RPMI7951 (cell line): Measurements from ENCODE around the gene RPAP3. TPM values are rescaled to one million over a fixed set of nuclear protein-coding genes. Genes with fewer than 3 reads are reported as not detected.
"Not testable (repeated sequence)": the region's sequence is repeated elsewhere in the genome, so short reads cannot be mapped to it uniquely, and the experiment has no call there.

Source experiments
- DNase-seq: peaks from one replicate; pipeline ENCODE4 v3.0.0-alpha.2; 2012; ENCODE audit warnings: low read depth
- total RNA-seq: library from RNA; depleted of rRNA; stranded (reverse); fragments of >200 nt; shearing (Covaris generic); gene quantifications from 2 replicates; pipeline ENCODE4 v1.2.3, GENCODE V29; 2014

Gene RPAP3
- total RNA-seq, 1 experiment from 2014 or later = 24.6 TPM

- DNase-seq = peak; percentile 26
These were observed 19.1 kb downstream of the RPAP3 start for GRCh38 chr12:47686645-47687240.

- no peak for DNase-seq
These were observed 26.0 kb downstream of the RPAP3 start for GRCh38 chr12:47679785-47680184.

GRCh38 chr12:47672068-47672467, 33.8 kb downstream of the RPAP3 start:
- DNase-seq = no peak

- not testable (repeated sequence) for DNase-seq
These were observed 37.9 kb downstream of the RPAP3 start for GRCh38 chr12:47667935-47668334.

DNA sequence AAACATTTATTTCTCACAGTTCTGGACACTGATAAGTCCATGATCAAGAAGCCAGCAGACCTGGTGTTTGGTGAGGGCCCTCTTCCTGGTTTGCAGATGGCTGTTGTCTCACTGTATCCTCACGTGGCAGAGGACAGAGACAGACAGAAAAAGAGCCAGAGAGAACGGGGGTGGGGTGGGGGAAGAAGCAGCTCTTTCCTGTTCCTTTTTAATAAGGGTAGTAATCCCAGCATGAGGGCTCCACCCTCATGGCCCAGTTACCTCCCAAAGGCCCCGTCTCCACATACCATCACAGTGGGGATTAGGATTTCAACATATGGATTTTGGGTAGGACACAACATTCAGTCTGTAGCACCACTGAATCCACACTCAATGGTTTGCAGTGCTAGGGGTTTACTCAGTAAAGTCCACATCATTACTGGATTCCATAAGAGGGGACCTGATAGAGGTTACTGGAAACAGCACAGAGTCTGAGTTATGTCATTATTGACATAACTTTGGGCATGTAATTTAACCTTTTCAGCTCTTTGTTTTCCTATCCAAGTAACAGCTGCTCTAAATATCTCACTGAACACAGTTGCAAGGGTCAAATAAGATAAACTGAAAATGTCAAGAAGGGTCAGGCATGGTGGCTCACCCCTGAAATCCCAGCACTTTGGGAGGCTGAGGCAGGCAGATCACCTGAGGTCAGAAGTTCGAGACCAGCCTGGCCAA, 53.2 kb downstream of the RPAP3 start:
- no peak for DNase-seq

- DNase-seq = peak; percentile 71
These were observed 54.2 kb downstream of the RPAP3 start for GRCh38 chr12:47651368-47652254.

GRCh38 chr12:47650469-47650868, 55.4 kb downstream of the RPAP3 start:
- no peak for DNase-seq

DNA sequence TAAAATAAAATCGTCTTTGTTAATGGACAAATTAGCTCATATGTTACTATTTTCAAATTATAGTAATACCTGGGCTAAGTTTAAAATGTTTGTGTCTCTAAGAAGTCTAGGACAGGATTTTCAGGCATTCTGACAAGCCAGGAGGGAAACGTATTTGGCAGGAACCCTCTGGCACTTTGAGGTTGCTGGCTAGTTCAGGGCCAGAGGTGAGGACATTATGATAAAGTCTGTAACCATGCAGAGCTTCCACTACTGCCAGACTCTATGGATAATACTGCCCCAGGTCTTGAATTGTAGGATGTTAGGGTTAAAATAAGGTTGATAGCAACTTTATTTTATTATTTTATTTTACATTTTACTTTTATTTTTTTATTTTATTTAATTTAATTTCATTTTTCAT, 56.4 kb downstream of the RPAP3 start:
- DNase-seq = no peak

GRCh38 chr12:47648056-47648579, 57.7 kb downstream of the RPAP3 start:
- DNase-seq = no peak

GRCh38 chr12:47642310-47642709, 63.5 kb downstream of the RPAP3 start:
- DNase-seq = not testable (repeated sequence)

DNA sequence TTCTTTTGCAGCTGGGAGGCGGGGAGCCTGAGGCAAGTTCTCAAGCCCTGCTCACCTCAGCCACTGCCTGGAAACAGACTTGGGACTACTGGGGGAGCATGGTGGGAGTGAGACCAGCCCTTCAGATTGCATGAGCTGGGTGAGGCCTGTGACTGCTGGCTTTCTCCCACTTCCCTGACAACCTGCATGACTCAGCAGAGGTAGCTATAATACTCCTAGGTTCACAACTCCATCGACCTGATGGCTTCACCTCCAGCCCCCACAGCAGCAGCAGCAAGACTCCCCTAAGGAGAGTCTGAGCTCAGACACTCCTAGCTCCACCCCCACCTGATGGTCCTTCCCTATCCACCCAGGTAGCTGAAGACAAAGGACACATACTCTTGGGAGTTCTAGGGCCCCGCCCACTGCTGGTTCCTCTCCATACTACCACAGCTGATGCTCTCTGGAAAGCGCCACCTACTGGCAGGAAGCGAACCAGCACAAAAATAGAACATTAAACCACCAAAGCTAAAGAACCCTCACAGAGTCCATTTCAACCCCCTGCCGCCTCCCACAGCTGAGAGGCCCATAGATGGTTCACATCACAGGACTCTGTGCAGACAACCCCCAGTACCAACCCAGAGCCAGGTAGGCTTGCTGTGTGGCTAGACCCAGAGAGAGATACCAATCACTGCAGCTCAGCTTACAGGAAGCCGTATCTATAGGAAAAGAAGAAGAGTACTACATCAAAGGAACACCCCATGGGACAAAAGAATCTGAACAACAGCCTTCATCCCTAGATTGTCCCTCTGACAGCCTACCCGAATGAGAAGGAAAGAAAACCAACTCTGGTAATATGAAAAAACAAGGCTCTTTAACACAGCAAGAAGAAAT, 68.7 kb downstream of the RPAP3 start:
- peak; percentile 32 for DNase-seq

DNA sequence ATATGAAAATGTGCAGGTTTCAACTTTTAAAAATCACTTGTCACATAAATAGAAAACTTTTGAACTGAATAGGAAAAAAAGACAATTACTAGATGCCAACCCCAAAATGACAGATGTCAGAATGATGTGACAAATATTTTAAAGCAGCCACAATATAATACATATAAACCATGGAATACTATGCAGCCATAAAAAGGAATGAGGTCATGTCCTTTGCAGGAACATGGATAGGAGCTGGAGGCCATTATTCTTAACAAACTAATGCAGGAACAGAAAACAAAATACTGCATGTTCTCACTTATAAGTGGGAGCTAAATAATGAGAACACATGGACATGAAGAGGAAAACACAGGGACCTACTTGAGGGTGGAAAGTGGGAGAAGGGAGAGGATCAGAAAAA, 70.1 kb downstream of the RPAP3 start:
- DNase-seq = not testable (repeated sequence)

- no peak for DNase-seq
These were observed 71.7 kb downstream of the RPAP3 start for GRCh38 chr12:47634127-47634526.

DNA sequence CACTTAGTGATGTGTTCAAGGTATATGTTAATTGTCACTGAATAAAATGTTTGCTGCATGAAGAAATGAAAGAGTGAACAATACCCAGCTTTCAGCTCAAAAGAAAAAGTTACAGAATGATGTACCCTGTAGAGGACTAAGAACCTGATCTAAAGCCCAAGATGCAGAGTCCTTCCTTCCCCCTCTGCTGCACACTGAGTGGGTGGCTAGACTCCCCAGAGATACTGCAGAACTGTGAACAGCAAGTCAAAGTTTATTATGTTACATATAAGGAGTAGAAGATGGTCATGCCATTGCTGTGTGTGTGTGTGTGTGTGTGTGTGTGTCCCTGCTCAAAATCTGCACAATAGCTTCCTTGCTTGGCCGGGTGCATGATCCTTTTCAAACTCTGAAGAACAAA, 83.9 kb downstream of the RPAP3 start:
- DNase-seq = no peak

DNA sequence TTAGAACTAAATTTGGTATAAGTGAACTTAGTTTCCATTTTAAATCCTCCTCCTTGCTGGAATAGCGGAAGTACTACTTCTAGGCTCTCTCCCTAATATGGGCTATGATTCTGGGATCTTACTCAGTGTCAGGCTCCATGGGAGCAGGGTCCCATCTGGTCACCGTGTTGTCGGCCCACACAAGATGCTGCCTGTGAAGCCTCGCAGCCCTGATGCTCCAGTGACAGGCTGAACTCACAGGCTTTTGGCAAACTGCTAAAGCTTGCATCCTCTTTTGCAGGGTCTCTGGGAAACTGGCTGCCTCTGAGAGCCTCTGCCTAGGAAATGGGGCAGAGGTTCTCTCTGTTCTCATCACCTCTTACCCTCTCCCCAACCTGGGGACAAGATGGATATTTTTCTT, 88.4 kb downstream of the RPAP3 start:
- no peak for DNase-seq

DNA sequence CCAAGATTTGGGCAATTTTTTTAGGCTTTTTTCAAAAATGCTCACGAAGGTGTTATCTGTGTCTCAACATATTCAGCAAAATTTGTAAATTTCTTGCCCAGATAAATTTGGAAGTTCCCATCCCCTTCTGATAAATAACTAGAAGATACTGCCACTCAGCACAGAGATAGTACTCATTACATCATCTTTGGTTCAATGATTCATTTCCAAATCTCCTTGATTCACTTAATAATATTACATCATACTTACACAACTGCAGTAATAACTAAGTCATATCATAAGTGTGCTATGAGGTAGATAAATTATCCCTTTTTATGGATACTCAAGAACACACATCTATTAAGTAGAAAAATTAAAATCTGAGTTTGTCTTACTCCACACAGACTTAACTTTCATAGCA, 89.4 kb downstream of the RPAP3 start:
- no peak for DNase-seq

DNA sequence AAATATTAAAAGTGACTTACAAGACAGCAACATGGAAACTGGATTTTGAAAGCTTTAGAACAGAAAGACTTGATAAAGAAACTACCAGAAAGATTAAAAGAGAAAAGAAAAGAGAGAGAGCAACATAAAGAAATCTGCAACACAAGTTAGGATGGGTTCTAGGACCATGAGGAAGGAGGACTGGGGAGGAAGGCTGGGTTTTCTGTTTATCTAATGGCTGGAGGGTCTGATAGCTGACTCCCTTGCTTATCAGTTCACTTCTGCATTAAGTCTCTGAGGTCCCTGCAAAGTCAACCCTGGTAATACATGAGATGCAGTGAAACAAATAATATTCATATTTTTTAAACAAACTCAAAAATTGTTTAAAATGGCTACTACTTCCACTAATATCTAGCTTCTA, 90.1 kb downstream of the RPAP3 start:
- DNase-seq = no peak

DNA sequence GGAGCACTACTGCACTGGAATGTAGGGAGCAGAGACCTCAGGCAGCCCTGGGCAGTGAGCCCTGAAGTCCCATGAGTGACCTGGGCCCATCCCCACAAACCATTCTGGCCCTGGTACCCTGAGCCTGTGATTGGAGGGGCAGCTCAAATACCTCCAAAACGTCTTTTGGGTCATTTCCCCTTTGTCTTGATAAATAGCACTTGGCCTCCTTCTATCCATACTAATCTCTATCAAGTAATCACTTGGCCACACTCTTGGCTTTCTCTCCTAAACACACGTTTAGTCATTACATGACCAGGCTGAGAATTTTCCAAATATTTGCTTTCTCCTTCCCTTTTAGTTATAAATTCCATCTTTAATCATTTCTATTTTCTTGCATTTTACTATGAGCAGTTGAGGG, 91.3 kb downstream of the RPAP3 start:
- DNase-seq = no peak

- DNase-seq = no peak
These were observed 92.9 kb downstream of the RPAP3 start for GRCh38 chr12:47612953-47613352.

DNA sequence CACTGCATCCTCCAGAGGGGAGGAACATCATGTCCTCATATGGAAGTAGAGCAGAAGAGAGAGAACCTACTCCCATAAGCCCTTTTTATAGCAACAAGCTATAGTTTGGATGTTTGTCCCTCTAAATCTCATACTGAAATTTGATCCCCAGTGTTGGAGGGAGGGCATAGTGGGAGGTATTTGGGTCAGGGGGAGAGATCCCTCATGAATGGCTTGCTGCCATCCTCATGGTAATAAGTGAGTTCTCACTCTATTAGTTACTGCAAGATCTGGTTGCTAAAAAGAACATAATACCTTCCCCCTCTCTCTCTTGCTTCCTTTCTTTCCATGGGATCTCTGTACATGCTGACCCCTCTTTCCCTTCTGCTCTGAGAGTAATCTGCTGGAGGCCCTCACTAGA, 93.9 kb downstream of the RPAP3 start:
- DNase-seq = no peak
